GM10248 (cell line): ENCODE results near the gene ACER3.

ENCODE experiments used
- CTCF ChIA-PET: fragments of 300-600 bp; sonication (Branson Sonifier 250); formaldehyde crosslinking; extraction: SDS; loops from one replicate; lab custom pipeline; 2021; ENCODE audit warnings: antibody characterized with exemption; lab: Yijun Ruan, JAX
- POLR2A ChIA-PET: fragments of 350-650 bp; sonication (Branson Sonifier 250); formaldehyde crosslinking; extraction: SDS; loops from one replicate; lab custom pipeline; 2020; ENCODE audit warnings: antibody characterized with exemption; lab: Yijun Ruan, JAX
- DNase-seq: peaks from one replicate; pipeline ENCODE4 v3.0.0; 2012; ENCODE audit errors: extremely low spot score
- TF ChIP-seq, protein P1 (sequence below): IDR thresholded peaks from 2 replicates; pipeline ENCODE4 v1.5.1; 2012; ENCODE audit warnings: mild to moderate bottlenecking, low read depth; ENCODE audit errors: extremely low read depth, missing control alignments, control extremely low read depth

The ACER3 gene

DNA sequence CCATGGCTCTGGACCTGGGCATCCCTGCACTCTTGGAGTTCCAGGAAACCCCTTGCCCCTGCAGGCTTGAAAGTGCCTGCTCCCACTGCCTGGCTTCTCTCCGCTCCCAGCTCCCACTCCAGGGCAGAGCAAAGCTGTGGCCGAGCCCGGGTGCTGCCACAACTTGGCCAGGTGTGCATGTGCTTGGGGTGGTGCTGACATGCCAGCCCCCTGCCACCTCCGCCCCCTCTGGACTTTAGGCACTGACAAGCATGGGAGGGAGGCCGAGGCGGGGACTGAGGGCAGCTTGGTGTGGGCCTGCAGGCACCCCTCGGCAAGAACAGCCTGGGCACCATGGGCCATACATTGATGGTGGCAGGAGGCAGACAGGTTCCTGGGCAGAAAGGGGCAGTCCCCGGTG, 117.1 kb downstream of the ACER3 start:
- ChIA-PET POLR2A (no interaction called here), CTCF (interaction anchor here (1.0 kb wide), 1 partner anchor 18 kb away, joined by 3 read pairs; no protein-coding TSS in a partner anchor)
- TF ChIP-seq, protein P1, sequence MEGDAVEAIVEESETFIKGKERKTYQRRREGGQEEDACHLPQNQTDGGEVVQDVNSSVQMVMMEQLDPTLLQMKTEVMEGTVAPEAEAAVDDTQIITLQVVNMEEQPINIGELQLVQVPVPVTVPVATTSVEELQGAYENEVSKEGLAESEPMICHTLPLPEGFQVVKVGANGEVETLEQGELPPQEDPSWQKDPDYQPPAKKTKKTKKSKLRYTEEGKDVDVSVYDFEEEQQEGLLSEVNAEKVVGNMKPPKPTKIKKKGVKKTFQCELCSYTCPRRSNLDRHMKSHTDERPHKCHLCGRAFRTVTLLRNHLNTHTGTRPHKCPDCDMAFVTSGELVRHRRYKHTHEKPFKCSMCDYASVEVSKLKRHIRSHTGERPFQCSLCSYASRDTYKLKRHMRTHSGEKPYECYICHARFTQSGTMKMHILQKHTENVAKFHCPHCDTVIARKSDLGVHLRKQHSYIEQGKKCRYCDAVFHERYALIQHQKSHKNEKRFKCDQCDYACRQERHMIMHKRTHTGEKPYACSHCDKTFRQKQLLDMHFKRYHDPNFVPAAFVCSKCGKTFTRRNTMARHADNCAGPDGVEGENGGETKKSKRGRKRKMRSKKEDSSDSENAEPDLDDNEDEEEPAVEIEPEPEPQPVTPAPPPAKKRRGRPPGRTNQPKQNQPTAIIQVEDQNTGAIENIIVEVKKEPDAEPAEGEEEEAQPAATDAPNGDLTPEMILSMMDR: no peak
- no peak for DNase-seq

DNA sequence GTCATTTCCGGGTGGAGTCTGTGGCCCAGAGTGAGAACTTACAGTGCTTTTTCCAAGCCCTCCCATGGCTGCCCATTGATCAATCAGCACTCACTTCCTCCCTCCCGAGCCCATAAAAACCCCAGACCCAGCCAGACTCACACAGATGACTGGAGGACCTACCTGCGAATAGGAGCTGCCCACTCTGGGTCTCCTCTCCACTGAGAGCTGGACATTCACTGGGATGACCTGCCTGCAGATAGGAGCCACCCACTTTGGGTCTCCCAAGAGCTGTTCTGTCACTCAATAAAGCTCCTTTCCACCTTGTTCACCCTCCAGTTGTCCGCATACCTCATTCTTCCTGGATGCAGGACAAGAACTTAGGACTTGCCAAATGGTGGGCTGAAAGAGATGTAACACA, 117.5 kb downstream of the ACER3 start:
- CTCF ChIA-PET: interaction anchor here (1.0 kb wide), 1 partner anchor 19 kb away, joined by 3 read pairs; no protein-coding TSS in a partner anchor
- POLR2A ChIA-PET: no interaction called here
- DNase-seq: no peak
- TF ChIP-seq, protein P1: no peak

- no peak for DNase-seq
- TF ChIP-seq, protein P1: no peak
- POLR2A ChIA-PET: no interaction called here
- CTCF ChIA-PET: interaction anchor here (1.0 to 1.7 kb wide), 2 partner anchors 19 to 59 kb away, joined by 3 to 6 read pairs; no protein-coding TSS in a partner anchor
Measured at GRCh38 chr11:76978818-76979217, 118.1 kb downstream of the ACER3 start.

DNA sequence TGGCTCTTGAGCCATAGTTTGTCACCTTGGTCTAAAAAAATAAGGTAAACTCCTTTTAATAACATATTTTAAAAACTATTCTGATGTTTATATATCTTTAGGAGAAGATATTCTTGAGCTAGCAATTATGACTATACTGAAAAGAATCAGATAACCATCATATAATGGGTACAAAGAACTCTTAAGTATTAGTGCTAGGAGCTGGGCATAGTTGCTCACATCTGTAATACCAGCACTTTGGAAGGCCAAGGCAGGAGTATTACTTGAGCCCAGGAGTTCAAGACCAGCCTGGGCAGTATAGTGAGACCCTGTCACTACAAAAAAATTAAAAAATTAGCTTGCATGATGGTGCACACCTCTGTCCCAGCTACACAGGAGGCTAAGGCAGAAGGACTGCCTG, 119.5 kb downstream of the ACER3 start:
- no peak for DNase-seq
- ChIA-PET CTCF (interaction anchor here (1.6 to 2.2 kb wide), 3 partner anchors 13 to 60 kb away, joined by 4 to 6 read pairs (median 6); no protein-coding TSS in a partner anchor), POLR2A (no interaction called here)
- TF ChIP-seq, protein P1: no peak

DNA sequence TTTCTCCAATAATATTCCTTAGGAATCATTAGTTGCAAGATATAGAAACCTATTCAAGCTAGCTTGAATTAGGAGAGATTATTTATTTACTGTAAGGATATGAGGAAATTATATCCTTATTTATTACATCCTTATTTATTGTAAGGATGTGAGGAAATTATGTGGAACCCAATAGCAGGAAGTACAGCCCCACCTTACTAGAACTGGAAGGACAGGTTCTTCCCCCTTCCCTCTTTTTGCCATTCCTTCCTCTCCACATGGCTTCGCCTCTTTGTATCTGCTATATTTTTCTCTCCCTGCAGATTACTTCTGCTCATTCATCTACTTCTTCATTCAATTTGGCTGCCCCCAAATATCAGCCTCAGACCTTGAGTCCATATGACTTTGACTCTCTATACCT, 124.0 kb downstream of the ACER3 start:
- TF ChIP-seq, protein P1: no peak
- DNase-seq: no peak
- POLR2A ChIA-PET: no interaction called here
- CTCF ChIA-PET: no interaction called here

- ChIA-PET CTCF (interaction anchor here (1.3 kb wide), 2 partner anchors 10 to 33 kb away, joined by 3 read pairs; no protein-coding TSS in a partner anchor), POLR2A (no interaction called here)
- TF ChIP-seq, protein P1: no peak
- no peak for DNase-seq
Measured at GRCh38 chr11:76987203-76987602, 126.5 kb downstream of the ACER3 start.
